IPS-NIHi11 (cell line): Measurements from ENCODE around the gene ATP5F1E.

ENCODE experiments used
- DNase-seq: peaks from one replicate; pipeline ENCODE4 v3.0.0; 2012; ENCODE audit warnings: mixed read lengths, low spot score

ATP5F1E gene

GRCh38 chr20:59005523-59006166, 26.5 kb downstream of the ATP5F1E start:
- no peak for DNase-seq

- DNase-seq, result no peak
Measured at GRCh38 chr20:59004763-59005522, 27.2 kb downstream of the ATP5F1E start.

- DNase-seq, result no peak
Measured at GRCh38 chr20:59004493-59004762, 27.7 kb downstream of the ATP5F1E start.

GRCh38 chr20:59003836-59004492, 28.2 kb downstream of the ATP5F1E start:
- no peak for DNase-seq

DNA sequence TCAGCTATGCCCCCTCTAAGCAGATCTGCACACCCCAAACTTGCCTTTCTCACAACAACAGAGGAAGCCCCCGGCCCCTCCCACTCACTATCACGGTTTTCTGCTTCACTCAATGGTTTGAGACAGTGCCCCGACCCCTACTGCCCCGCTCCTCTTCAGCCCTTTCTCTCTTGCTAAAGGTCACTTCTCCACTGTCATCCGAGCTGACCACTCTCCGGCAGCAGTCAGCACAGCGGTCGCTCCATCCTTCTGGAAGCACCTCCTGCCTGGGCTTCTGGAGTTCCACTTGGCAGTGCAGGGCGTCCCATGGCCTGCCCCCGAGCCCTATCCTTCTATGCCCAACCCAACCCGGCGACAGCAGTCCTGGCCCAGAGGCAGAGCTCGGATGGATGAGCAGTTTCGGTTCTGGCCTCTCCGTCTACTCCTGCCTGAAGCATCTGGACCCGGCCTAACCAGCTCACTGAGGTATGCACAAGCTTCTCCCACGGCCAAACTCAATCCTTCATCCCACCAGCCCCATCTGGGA, 29.2 kb downstream of the ATP5F1E start:
- DNase-seq, result no peak

- no peak for DNase-seq
Measured at GRCh38 chr20:59002388-59002787, 29.7 kb downstream of the ATP5F1E start.

GRCh38 chr20:59001449-59002171, 30.5 kb downstream of the ATP5F1E start:
- no peak for DNase-seq

DNA sequence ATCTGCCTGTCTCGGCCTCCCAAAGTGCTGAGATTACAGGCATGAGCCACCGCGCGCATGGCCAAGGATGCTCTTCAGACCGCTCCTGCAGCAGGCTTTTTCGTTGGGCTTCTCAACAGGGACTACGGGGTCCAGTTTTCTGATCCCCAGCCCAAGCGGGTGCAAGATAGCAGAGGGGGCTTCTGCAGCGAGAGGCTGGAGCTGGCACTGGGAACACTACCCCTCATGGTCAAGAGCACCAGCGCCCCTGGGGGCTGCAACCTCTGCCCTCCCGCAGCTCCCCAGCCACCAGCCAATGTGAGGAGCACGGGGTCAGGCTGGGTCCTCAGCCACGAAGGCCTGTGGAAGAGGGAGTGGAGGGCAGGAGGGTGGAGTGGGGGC, 31.1 kb downstream of the ATP5F1E start:
- DNase-seq, result no peak

DNA sequence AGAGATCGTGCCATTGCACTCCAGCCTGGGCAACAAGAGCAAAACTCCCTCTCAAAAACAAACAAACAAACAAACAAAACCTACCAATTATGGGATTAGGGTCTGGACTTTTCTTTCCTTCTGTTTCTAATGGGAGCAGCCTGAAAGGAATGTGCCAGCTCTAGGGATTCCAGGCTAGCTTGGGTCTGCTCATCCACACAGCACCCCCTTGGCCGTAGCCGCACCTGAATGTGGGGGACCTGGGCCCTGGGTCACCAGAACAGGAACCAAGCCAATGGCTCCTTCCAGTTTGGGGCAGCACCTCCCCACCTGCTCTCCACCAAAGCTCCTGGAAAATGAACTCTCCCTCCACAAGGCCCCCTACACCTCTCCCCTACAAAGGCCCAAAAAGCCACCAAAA, 31.8 kb downstream of the ATP5F1E start:
- DNase-seq, result no peak

DNA sequence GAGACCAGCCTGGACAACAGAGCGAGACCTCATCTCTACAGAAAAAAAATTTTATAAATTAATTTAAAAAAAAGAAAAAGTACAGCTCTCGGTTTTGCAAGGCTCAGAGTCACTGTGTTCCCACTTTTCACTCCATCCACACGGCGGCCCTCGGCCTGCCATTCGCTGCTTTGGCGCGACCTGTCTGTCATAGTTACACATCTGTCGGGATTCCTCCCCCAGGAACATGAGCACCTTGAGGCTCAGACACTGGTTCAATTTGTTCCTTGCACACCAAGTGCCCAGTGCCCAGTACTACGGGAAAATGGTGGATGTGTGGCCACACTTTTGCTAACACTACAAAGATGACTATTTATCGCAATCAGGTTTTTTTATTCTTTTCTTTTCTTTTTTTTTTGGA, 33.5 kb downstream of the ATP5F1E start:
- DNase-seq, result no peak

- no peak for DNase-seq
Measured at GRCh38 chr20:58997141-58997770, 34.9 kb downstream of the ATP5F1E start.

DNA sequence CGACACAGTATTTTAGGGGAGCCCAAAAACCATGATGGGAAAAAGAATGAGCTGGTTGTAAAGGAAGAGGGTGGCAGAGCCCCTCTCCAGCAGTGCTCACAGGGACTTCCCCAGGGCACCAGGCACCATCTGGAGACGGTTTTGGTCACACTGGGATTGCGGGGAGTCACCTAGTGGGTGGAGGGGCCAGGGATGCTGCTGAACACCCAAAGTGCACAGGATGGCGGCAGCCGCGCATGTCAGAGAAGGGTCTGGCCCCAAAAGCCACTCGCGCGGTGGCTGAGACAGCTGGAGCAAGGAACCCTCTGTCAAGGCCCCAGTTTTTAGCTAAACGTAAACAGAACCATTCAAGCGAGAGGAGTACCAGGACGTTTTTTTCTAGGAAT, 35.9 kb downstream of the ATP5F1E start:
- DNase-seq, result no peak

DNA sequence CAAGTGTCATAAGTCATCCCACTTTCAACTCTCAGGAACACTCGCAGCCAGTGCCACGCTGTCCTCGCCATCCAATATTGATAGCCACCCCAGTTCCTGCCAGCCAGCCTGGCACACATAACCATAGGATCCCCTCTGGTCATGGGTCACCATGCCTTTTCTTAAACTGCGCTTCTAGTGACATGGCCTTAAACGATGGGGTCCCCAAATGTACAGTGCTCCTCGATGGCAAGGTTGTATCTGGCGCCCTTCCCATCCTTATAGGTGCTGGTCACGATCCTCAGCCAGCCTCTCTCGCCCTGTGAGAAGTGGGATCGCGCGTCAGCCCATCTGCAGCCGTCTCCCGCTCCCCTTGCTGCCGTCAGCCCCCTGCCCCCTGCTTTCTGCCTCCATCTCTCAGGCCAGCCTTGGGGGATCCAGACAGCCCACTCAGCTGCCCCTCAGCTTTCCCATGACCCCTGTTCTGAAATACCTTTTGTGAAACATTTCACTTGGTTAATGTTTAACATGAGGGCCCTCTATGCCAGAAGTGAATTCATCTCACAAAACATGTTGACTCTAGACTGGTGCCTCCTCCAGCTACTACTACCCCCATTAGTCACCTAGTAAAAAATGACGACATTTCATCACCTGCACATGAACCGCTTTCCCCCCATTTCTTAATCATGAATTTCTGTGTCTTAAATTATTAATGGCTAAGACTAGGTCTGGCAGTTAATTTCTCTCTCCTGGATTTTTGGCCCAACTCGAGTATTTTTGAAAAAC, 36.5 kb downstream of the ATP5F1E start:
- DNase-seq, result no peak

DNA sequence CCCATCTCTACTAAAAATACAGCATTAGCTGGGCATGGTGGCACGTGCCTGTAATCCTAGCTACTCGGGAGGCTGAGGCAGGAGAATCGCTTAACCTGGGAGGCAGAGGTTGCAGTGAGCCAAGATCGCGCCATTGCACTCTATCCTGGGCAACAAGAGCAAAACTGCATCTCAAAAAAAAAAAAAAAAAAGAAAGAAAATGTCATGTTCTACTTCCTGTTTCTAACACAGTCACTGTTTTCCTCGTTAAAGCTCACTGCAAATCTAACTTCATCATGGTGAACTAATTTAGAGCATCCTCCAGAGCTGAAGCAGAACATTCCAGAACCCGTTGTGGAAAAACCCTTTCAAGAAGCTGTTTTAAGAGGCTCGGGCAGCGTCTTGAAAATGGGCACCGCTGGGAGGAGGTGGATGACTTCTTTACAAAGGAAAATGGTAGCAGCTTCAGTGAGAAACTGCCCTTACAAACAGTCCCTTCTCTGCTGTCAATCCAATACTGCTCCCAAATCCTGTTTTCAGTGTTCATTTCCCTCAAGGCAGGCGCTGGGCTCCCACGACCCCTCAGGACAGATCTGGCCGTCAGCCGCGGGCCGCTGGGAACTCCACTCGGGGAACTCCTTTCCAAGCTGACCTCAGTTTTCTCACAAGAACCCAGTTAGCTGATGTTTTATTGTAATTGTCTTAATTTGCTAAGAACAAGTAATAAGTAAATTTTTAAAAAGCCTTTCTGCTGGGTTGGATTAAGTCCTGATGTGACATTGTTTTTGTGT, 37.6 kb downstream of the ATP5F1E start:
- DNase-seq, result no peak

GRCh38 chr20:58993332-58994248, 38.5 kb downstream of the ATP5F1E start:
- DNase-seq, result no peak

GRCh38 chr20:58992911-58993310, 39.2 kb downstream of the ATP5F1E start:
- no peak for DNase-seq

DNA sequence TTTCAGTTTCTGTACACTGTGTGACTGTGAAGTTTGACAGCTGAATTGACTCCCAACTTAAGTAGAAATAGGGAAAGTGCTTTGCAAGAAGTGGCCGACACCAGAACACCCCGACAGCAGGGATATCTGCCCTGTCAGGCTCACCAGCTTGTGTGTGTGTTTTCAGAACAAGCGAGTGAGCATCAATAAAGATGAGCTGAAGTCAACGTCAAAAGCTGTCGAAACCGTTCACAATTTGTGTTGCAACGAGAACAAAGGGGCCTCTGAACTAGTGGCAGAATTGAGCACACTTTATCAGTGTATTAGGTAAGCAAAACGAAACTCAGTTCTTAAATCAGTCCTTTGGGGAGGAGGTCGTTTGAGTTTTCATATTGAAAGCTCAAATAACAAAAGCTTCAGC, 40.4 kb downstream of the ATP5F1E start:
- no peak for DNase-seq

DNA sequence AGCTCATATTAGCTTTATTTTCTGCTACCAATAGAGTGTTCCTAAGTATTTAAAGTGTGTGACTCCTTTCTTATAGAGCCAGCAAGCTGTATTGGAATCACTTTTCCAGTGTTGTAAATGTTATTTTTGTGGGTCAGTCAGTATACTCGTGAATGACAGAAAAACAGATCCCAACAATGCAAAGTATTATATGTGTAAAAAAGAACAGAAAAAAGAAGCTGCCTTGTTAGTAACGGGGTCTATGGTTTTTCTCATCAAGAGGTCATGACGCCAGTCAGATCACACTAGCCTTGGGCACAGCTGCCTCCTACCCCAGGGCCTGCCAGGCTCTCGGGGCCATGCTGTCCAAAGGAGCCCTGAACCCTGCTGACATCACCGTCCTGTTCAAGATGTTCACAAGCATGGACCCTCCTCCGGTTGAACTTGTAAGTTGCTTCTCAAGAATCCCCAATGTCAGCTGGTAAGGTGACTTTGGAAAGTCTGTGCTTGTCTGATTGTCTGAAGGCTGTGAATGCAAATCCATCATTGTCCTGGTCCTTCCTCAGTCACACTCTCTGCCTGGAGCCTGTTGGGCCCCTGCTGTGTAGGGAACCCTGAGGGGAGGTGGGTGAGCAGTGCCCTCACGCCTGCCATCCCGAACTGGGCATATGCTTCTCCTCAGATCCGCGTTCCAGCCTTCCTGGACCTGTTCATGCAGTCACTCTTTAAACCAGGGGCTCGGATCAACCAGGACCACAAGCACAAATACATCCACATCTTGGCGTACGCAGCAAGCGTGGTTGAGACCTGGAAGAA, 41.3 kb downstream of the ATP5F1E start:
- no peak for DNase-seq

DNA sequence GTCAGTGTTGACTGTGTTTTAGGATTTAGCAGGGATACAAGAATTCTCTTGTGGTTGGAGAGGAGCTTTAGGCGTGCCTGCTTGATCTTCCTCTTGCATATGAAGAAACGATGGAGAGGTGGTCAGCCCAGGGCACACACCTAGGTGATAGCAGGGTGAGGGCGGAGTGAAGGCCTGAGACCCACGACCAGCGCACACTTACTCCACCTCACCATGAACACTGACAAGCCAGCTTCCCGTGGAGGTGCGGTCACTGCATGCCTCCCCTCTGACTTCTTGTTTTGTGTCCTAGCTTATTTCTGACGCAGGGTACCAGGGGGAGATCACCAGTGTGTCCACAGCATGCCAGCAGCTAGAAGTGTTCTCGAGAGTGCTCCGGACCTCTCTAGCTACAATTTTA, 42.9 kb downstream of the ATP5F1E start:
- no peak for DNase-seq
